ENCODE results near the gene DNAJC11.
"Not testable (repeated sequence)": the region's sequence is repeated elsewhere in the genome, so short reads cannot be mapped to it uniquely, and the experiment has no call there.

DNAJC11 gene

DNA sequence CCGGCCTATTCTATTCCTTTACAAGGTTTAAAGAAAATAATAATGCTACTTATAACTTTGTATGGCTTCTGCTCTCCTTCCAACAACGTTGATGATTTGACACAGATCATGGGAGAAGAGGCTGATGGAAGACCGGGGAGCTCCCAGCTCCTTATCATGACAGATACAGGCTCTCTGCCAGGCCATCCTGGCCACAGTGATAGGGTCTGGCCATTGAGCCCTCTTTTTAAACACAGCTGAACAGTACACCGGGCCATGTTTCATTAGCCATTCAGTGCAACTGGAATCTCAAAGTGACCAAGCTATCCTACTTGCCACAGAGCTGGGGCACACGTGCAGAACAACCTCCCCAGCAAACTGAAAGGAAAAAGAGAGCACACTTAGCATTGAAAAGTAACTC lies 34.9 kb downstream of the DNAJC11 start:
- Histone ChIP-seq H3K36me3 (ENCODE audit: control insufficient read depth, insufficient read depth, low read length) (peaks cover 11% of the 10 kb centered on the region), H3K27me3 (ENCODE audit: control insufficient read depth, insufficient read depth, low read length) (no peaks in the 10 kb centered on the region), H3K9ac (ENCODE audit: low read length) (no peak overlapping the region), H3K27ac (ENCODE audit: low read depth, low read length) (no peak overlapping the region), H3K4me3 (ENCODE audit: low read length) (no peak overlapping the region), H3K4me1 (ENCODE audit: control insufficient read depth, insufficient read depth, low read length) (no peaks in the 10 kb centered on the region)

DNA sequence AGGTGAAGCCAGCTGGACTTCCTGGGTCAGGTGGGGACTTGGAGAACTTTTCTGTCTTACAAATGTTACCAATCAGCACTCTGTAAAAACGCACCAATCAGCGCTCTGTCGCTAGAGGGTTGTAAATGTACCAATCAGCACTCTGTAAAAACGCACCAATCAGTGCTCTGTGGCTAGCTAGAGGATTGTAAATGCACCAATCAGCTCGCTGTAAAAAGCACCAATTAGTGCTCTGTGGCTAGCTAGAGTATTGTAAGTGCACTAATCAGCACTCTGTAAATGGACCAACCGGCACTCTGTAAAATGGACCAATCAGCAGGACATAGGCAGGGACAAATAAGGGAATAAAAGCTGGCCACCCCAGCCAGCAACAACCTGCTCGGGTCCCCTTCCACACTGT lies 39.1 kb downstream of the DNAJC11 start:
- H3K27ac ChIP-seq (ENCODE audit: low read depth, low read length); H3K9ac ChIP-seq (ENCODE audit: low read length); H3K4me1 ChIP-seq (ENCODE audit: control insufficient read depth, insufficient read depth, low read length); H3K4me3 ChIP-seq (ENCODE audit: low read length); H3K27me3 ChIP-seq (ENCODE audit: control insufficient read depth, insufficient read depth, low read length): not testable (repeated sequence)
- H3K36me3 ChIP-seq (ENCODE audit: control insufficient read depth, insufficient read depth, low read length) = peaks cover 11% of the 10 kb centered on the region

DNA sequence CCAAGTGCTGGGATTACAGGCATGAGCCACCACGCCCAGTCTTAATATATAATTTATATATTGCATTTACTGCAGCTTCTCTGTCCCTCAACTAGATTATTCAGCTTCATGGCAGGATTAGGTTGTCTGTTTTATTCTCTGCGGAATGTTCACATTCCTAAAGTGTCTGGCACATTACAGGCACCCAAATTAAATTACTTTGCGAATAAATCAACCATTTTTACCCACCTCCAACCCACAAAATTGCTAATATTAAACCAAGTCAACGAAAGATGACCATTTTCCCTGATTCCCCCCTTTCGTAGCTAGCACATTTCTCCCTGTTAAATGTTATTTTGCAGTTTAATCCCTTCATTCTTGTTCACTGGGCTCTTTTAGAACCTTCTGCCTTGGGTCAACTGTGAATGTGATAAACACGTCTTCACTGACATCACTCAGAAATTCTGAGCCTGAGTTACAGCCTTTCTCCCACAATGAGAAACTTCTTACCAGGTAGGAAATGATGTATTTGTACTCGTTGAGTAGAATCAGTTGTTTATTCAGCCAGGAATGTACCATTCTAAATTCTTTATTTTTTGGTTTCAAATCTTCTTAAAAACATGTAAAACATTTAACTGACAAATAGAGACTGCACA lies 41.1 kb downstream of the DNAJC11 start:
- Histone ChIP-seq H3K9ac (ENCODE audit: low read length) (no peak overlapping the region), H3K4me3 (ENCODE audit: low read length) (no peak overlapping the region), H3K4me1 (ENCODE audit: control insufficient read depth, insufficient read depth, low read length) (no peaks in the 10 kb centered on the region), H3K27ac (ENCODE audit: low read depth, low read length) (no peak overlapping the region), H3K36me3 (ENCODE audit: control insufficient read depth, insufficient read depth, low read length) (no peaks in the 10 kb centered on the region), H3K27me3 (ENCODE audit: control insufficient read depth, insufficient read depth, low read length) (no peaks in the 10 kb centered on the region)

DNA sequence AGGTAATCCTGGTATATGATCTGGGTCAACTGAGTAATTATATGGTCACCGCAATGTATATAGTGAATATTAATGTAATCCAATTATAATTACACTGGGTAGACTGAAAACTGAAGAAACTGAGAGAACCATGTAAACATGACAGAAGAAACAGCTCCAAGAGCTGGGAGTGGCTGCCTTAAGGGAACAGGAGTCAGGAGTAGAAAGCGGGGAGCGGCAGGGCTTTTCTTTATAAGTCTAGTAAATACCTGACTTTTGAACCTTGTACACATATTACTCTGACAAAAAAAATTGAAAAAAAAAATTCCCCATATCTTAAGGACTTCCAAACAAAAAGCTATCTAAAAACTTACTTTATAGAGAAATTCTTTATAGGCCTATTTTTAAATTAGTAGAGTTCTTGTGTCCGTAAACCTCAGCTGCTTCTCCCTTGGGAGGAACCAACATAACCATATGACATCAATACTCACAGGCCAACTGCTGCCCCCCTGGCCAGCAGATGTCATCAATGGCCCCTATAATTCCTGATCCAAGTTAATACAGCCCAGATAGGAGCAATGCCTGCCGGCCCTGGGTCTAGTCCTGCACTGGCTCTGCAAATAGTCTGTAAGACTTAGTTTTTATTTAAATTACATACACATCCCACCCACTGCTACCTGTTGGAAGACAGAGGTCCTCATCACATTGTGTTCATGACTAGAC lies 43.1 kb downstream of the DNAJC11 start:
- Histone ChIP-seq H3K4me1 (ENCODE audit: control insufficient read depth, insufficient read depth, low read length) (no peaks in the 10 kb centered on the region), H3K36me3 (ENCODE audit: control insufficient read depth, insufficient read depth, low read length) (peaks cover 4% of the 10 kb centered on the region), H3K27me3 (ENCODE audit: control insufficient read depth, insufficient read depth, low read length) (no peaks in the 10 kb centered on the region), H3K4me3 (ENCODE audit: low read length) (no peak overlapping the region), H3K27ac (ENCODE audit: low read depth, low read length) (no peak overlapping the region), H3K9ac (ENCODE audit: low read length) (no peak overlapping the region)

DNA sequence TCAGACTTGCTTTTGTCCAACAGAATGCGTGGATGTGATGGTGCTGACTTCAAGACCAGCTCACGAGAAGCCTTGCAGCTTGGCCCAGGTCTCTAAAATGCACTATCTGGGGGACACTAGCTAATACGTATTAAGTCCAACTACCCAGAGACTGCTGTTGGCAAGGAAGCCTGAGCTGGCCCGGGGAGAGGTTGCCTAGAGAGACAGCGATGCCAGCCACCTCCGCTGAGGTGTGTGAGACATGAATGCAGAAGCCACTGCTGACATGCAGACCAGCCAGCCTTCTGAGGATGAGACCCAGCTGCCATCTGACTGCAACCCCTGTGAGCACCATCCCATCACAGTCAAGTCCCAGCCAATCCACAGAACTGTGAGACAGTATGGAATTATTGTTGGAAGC lies 44.5 kb downstream of the DNAJC11 start:
- H3K4me3 ChIP-seq (ENCODE audit: low read length) = no peak overlapping the region
- no peak overlapping the region for H3K9ac ChIP-seq (ENCODE audit: low read length)
- H3K27ac ChIP-seq (ENCODE audit: low read depth, low read length) = no peak overlapping the region
- H3K27me3 ChIP-seq (ENCODE audit: control insufficient read depth, insufficient read depth, low read length) = no peaks in the 10 kb centered on the region
- H3K4me1 ChIP-seq (ENCODE audit: control insufficient read depth, insufficient read depth, low read length) = no peaks in the 10 kb centered on the region
- peaks cover 13% of the 10 kb centered on the region for H3K36me3 ChIP-seq (ENCODE audit: control insufficient read depth, insufficient read depth, low read length)

DNA sequence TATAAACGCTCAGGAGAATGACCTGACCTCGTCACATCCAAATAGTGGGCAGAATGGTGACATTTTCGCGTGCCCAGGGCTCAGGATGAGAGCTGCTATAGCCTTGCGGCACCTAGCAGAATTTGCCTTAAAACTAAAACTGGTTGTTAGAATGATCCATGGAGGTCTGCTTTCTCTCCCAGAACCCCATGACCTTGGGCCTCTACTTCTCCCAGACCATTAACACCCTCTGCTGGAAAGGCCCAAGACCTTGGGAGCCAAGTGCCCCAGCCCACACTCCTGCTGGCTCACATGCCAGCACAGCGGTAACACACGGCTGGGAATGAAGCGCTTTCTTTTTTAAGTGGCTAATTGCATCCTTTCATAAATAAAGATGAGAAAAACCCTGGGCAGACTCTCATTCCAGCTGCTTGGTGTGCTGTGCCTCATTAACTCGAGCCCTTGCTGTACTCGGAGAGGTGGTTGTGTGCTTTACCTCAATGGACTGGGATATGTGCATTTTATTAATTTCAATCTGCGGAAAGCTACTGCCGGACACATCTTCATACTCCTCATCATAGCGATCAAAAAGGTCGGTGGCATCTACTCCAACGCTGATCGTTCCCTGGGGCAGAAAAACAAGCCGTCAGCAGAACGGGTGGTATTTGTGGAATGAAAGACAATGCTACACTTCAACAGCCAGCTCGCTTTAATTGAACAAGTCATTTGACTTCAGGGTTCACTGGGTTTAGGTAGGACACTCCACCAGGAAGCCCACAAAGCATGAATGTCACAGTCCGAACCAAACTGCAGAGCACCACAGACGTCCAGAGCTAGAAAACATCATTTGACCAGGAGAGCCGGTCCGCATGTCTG lies 48.0 kb downstream of the DNAJC11 start:
- H3K4me3 ChIP-seq (ENCODE audit: low read length) = no peak overlapping the region
- H3K36me3 ChIP-seq (ENCODE audit: control insufficient read depth, insufficient read depth, low read length) = peaks cover 15% of the 10 kb centered on the region
- no peak overlapping the region for H3K27ac ChIP-seq (ENCODE audit: low read depth, low read length)
- H3K9ac ChIP-seq (ENCODE audit: low read length) = no peak overlapping the region
- H3K27me3 ChIP-seq (ENCODE audit: control insufficient read depth, insufficient read depth, low read length) = no peaks in the 10 kb centered on the region
- no peaks in the 10 kb centered on the region for H3K4me1 ChIP-seq (ENCODE audit: control insufficient read depth, insufficient read depth, low read length)

DNA sequence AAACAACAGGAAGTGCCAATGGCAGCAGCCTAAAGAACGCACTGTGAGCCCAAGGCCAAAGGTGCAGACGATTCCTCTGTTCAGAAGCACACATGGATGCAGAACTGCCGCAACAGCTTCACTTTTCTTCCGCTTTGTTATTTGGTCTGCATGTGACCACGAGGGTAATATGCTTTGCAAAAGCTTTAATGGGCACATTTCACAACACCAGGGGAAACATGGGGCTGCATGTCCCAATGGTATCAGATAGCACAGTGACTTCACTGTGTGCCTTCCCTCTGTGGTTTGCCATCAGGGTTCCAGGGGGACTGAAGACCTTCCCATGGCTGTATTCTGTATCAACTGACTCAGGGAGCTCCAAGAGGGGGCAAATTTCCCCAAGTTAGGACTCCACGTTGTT lies 48.6 kb downstream of the DNAJC11 start:
- H3K27ac ChIP-seq (ENCODE audit: low read depth, low read length) = no peak overlapping the region
- H3K36me3 ChIP-seq (ENCODE audit: control insufficient read depth, insufficient read depth, low read length) = peaks cover 15% of the 10 kb centered on the region
- no peaks in the 10 kb centered on the region for H3K4me1 ChIP-seq (ENCODE audit: control insufficient read depth, insufficient read depth, low read length)
- H3K4me3 ChIP-seq (ENCODE audit: low read length) = no peak overlapping the region
- H3K9ac ChIP-seq (ENCODE audit: low read length) = no peak overlapping the region
- H3K27me3 ChIP-seq (ENCODE audit: control insufficient read depth, insufficient read depth, low read length) = no peaks in the 10 kb centered on the region

DNA sequence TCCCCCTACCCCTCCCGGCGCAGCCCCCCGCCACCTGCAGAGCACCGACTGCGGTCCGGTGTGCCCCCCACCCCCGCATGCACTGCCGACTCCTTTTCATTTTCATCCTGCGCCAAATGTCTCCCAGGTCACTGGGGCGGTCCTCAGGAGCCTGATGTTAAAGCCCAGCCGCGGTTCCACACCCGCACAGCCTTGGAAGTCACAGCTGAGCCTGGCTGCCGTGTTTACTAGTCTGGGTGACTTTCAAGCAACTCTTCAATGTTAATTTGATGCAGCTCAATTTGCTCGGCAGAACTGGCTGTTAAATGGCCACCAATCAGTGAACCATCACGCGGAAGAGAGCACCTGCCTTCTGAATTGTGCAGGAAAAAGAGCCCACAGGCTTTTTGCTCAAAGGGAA lies 49.7 kb downstream of the DNAJC11 start:
- no peak overlapping the region for H3K9ac ChIP-seq (ENCODE audit: low read length)
- no peaks in the 10 kb centered on the region for H3K4me1 ChIP-seq (ENCODE audit: control insufficient read depth, insufficient read depth, low read length)
- peaks cover 15% of the 10 kb centered on the region for H3K36me3 ChIP-seq (ENCODE audit: control insufficient read depth, insufficient read depth, low read length)
- H3K4me3 ChIP-seq (ENCODE audit: low read length) = no peak overlapping the region
- no peak overlapping the region for H3K27ac ChIP-seq (ENCODE audit: low read depth, low read length)
- H3K27me3 ChIP-seq (ENCODE audit: control insufficient read depth, insufficient read depth, low read length) = no peaks in the 10 kb centered on the region

DNA sequence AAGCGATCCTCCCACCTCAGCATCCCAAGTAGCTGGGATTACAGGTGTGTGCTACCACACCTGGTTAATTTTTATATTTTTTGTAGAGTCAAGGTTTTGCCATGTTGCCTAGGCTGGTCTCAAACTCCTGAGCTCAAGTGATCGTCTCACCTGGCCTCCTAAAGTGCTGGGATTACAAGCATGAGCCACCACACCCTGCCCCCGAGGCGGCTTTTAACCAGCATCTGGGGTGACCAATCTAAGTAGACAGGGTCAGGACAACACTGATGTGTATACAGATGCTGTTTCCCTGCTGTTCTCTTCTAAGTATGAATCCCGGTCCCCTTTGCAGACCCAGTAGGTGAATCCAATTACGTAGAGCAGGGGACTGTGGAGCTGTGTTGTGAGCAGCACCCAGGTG lies 53.1 kb downstream of the DNAJC11 start:
- no peaks in the 10 kb centered on the region for H3K27me3 ChIP-seq (ENCODE audit: control insufficient read depth, insufficient read depth, low read length)
- no peaks in the 10 kb centered on the region for H3K4me1 ChIP-seq (ENCODE audit: control insufficient read depth, insufficient read depth, low read length)
- no peak overlapping the region for H3K4me3 ChIP-seq (ENCODE audit: low read length)
- no peak overlapping the region for H3K9ac ChIP-seq (ENCODE audit: low read length)
- H3K27ac ChIP-seq (ENCODE audit: low read depth, low read length) = no peak overlapping the region
- peaks cover 21% of the 10 kb centered on the region for H3K36me3 ChIP-seq (ENCODE audit: control insufficient read depth, insufficient read depth, low read length)

DNA sequence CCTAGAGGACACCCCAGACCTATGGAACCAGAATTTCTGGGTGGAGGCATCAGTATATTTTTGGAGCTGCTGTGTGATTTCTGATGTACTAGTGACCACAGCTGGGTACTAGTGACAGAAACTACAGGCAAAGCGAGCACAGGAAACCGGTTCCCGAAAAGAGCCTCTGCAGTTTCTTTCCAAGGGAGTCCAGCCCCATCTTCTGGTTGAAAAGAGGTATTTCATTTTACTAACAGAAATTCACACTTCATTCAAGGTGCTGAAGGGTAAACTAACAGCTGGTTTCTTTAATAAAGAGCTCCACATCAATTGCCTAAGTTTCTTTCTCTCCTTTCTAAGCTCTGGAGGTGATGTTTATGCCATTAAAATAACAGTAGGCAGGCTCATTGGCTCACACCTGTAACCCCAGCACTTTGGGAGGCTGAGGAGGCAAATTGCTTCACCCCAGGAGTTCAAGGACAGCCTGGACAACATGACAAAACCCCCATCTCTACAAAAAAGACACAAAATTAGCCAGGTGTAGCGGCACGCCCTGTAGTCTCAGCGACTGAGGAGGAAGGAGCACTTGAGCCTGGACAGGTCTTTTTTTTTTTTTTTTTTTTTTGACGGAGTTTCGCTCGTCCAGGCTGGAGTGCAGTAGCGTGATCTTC lies 55.0 kb downstream of the DNAJC11 start:
- Histone ChIP-seq H3K36me3 (ENCODE audit: control insufficient read depth, insufficient read depth, low read length) (peaks cover 15% of the 10 kb centered on the region), H3K9ac (ENCODE audit: low read length) (no peak overlapping the region), H3K4me1 (ENCODE audit: control insufficient read depth, insufficient read depth, low read length) (no peaks in the 10 kb centered on the region)

DNA sequence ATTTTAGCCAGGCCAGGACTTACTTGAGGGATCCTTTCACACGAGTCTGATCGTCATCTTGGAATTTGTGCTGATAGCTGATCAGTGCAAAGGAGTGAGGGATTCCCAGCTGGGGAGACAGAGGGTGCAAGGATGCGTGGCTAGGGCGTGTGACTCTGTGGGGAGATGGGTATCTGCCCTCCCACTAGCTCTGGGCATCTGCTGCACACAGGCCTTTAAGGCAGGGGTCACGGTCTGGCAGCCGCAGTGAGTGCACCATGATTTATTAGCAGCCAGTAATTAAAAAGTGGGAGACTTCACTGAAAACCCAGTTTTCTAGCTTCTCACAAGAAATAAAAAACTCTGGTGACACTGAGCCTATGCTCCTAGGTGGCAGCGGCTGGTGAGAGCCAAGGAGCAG lies 56.6 kb downstream of the DNAJC11 start:
- Histone ChIP-seq H3K27ac (ENCODE audit: low read depth, low read length) (no peak overlapping the region), H3K4me3 (ENCODE audit: low read length) (no peak overlapping the region), H3K36me3 (ENCODE audit: control insufficient read depth, insufficient read depth, low read length) (peaks cover 18% of the 10 kb centered on the region), H3K9ac (ENCODE audit: low read length) (no peak overlapping the region), H3K4me1 (ENCODE audit: control insufficient read depth, insufficient read depth, low read length) (no peaks in the 10 kb centered on the region), H3K27me3 (ENCODE audit: control insufficient read depth, insufficient read depth, low read length) (no peaks in the 10 kb centered on the region)

More for the DNA sequence above, 55.0 kb downstream of the DNAJC11 start:
- Histone ChIP-seq H3K27me3 (ENCODE audit: control insufficient read depth, insufficient read depth, low read length) (no peaks in the 10 kb centered on the region), H3K27ac (ENCODE audit: low read depth, low read length) (no peak overlapping the region), H3K4me3 (ENCODE audit: low read length) (no peak overlapping the region)

DNA sequence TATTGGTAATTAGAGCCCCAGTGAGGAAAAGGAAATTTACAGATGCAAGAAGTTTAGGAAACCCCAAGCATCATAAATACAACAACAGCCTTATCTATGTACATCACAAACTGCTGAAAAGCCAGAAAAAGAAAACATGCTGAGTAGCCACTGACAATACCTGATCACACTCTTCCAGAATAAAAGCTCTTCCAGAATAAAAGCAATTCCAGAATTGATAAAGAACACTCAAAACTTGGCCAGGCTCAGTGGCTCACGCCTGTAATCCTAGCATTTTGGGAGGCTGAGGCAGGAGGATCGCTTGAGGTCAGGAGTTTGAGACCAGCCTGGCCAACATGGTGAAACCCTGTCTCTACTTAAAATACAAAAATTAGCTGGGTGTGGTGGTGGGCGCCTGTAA lies 60.7 kb downstream of the DNAJC11 start:
- H3K27ac ChIP-seq (ENCODE audit: low read depth, low read length); H3K4me1 ChIP-seq (ENCODE audit: control insufficient read depth, insufficient read depth, low read length); H3K4me3 ChIP-seq (ENCODE audit: low read length); H3K9ac ChIP-seq (ENCODE audit: low read length); H3K27me3 ChIP-seq (ENCODE audit: control insufficient read depth, insufficient read depth, low read length): not testable (repeated sequence)
- H3K36me3 ChIP-seq (ENCODE audit: control insufficient read depth, insufficient read depth, low read length) = peaks cover 36% of the 10 kb centered on the region

Data from rectal smooth muscle tissue (tissue), 1 donor.